ENCODE results near the gene NLRP4.
"Not testable (repeated sequence)": the region's sequence is repeated elsewhere in the genome, so short reads cannot be mapped to it uniquely, and the experiment has no call there.

Gene NLRP4

DNA sequence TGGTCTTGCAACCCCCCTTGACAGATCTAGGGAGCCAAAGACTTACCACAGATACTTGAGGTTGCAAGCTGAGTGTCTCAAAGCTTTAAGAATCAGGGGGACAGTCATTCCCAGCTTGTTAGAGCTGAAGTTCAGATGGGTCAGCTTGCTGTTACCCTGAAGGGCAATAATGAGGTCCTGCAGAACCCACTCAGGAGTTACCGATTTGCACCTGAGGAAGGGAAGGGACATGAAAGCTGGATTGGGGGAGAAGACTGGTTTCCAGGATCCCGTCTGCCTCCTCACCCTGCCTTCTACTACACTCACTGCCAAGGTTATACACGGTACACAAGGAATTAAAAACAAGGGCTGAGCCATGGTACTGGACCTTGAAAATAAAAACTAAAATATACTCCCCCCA, 71.4 kb downstream of the NLRP4 start:
- no peak overlapping the region for H3K4me3 ChIP-seq (ENCODE audit: low read depth, low read length)
- TF ChIP-seq CTCF (IDR thresholded peaks at IDR 0.05; ENCODE audit: low read depth, low read length): no peak

- no peak for TF ChIP-seq CTCF (IDR thresholded peaks at IDR 0.05; ENCODE audit: low read depth, low read length)
- H3K4me3 ChIP-seq (ENCODE audit: low read depth, low read length): no peak overlapping the region
Measured at GRCh38 chr19:55909801-55910200, 73.5 kb downstream of the NLRP4 start.

DNA sequence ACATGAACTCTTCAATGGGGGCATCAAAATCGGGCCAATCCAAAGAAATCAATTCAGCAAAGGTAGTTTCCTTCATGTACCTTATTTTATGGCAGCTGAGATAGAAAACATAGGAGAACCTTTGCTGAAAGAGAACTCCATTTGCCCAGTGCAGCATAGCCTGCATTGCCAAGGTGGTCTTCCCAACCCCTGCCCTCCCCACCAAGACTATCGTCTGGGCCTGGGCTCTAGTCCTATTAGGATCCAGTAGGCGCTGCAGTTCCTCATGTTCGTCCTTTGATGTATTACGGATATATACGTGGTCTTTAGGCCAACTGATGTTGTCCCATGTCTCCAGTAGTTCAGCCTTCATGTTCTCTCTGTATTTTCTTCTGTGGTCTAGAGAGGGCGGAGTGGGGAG, 76.6 kb downstream of the NLRP4 start:
- H3K4me3 ChIP-seq (ENCODE audit: low read depth, low read length): no peak overlapping the region
- no peak for TF ChIP-seq CTCF (IDR thresholded peaks at IDR 0.05; ENCODE audit: low read depth, low read length)

GRCh38 chr19:55913643-55914268, 77.4 kb downstream of the NLRP4 start:
- no peak for TF ChIP-seq CTCF (IDR thresholded peaks at IDR 0.05; ENCODE audit: low read depth, low read length)
- no peak overlapping the region for H3K4me3 ChIP-seq (ENCODE audit: low read depth, low read length)

DNA sequence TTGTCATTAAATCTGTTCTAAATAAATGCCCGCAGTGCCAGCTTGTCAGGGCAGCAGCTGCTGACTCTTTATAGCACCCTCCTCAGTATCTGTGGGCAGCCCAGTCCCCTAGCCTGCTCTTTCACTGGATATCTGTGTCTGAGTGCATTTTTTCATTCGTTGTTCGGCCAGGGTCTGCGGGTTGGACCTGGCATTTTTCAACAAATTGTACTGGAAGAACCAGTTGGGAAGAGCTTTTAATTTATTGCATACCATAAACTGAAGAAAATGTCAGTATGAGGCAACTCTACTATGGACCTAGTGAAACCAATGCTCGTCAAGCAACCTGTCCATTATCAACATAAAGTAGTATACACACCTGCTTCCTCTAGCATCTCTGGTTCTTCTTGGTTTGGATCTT, 87.2 kb downstream of the NLRP4 start:
- H3K4me3 ChIP-seq (ENCODE audit: low read depth, low read length): no peak overlapping the region
- TF ChIP-seq CTCF (IDR thresholded peaks at IDR 0.05; ENCODE audit: low read depth, low read length): no peak

DNA sequence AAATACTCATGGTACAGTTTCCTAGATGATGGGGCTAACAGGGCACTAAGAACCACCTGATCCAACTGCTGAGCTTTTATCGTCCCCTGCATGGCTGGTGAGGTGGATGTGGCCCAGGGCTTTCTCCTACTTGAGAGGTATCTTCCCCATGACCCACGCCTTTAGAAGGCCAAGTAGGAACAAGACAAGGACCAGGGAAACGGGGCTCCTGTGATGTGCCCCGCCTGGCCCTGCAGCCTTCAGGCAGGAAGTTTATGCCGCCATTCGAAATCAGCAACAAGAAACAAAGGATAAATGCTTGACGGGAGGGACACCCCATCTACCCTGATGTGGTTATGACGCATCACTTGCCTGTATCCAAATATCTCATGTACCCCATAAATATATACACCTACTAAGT, 91.7 kb downstream of the NLRP4 start:
- no peak overlapping the region for H3K4me3 ChIP-seq (ENCODE audit: low read depth, low read length)
- no peak for TF ChIP-seq CTCF (IDR thresholded peaks at IDR 0.05; ENCODE audit: low read depth, low read length)

DNA sequence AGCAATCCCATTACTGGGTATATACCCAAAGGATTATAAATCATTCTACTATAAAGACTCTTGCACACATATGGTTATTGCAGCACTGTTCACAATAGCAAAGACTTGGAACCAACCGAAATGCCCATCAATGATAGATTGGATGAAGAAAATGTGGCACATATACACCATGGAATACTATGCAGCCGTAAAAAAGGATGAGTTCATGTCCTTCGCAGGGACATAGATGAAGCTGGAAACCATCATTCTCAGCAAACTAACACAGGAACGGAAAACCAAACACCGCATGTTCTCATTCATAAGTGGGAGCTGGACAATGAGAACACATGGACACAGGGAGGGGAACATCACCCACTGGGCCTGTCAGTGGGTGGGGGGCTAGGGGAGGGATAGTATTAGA, 92.9 kb downstream of the NLRP4 start:
- not testable (repeated sequence) for H3K4me3 ChIP-seq (ENCODE audit: low read depth, low read length)

- no peak for TF ChIP-seq CTCF (IDR thresholded peaks at IDR 0.05; ENCODE audit: low read depth, low read length)
- no peak overlapping the region for H3K4me3 ChIP-seq (ENCODE audit: low read depth, low read length)
Measured at GRCh38 chr19:55930996-55931515, 94.7 kb downstream of the NLRP4 start.
